HepG2 (cell line): ENCODE measurements around the gene ROMO1. TPM values are rescaled to one million over a fixed set of nuclear protein-coding genes. Genes with fewer than 3 reads are reported as not detected.
A peak's percentile ranks its signal among the peaks of the same experiment; 100 is the strongest.

ENCODE experiments used
- ATF5 ChIP-seq: sonication (generic); formaldehyde crosslinking; IDR thresholded peaks from 2 replicates; pipeline ENCODE4 v1.4.0; 2020; ENCODE audit warnings: mild to moderate bottlenecking, low read depth, missing genetic modification reagents
- BORCS8-MEF2B ChIP-seq: sonication (generic); formaldehyde crosslinking; IDR thresholded peaks from 2 replicates; pipeline ENCODE4 v1.8.0; 2022; ENCODE audit warnings: mild to moderate bottlenecking, missing genetic modification reagents
- ETV5 ChIP-seq: IDR thresholded peaks from 2 replicates; pipeline ENCODE4 v1.6.1; 2018; ENCODE audit warnings: missing biosample characterization, missing genetic modification reagents, inconsistent platforms, borderline replicate concordance
- GATAD2A ChIP-seq: IDR thresholded peaks from 2 replicates; pipeline ENCODE4 v1.6.1; 2016
- HOXA5 ChIP-seq: sonication (generic); formaldehyde crosslinking; IDR thresholded peaks from 2 replicates; pipeline ENCODE4 v1.4.0; 2020; ENCODE audit warnings: missing genetic modification reagents
- IRF2 ChIP-seq: IDR thresholded peaks from 2 replicates; pipeline ENCODE4 v1.6.1; 2018; ENCODE audit warnings: missing genetic modification reagents, missing compliant biosample characterization
- ISX ChIP-seq: sonication (generic); formaldehyde crosslinking; conservative IDR thresholded peaks from 2 replicates; pipeline ENCODE4 v1.5.0; 2020; ENCODE audit warnings: missing genetic modification reagents
- MNT ChIP-seq: fragments of 450-650 bp; IDR thresholded peaks from 2 replicates; pipeline ENCODE4 v1.6.1; 2016
- NONO ChIP-seq, 2 experiments: fragments of 450-650 bp in 1 of 2; sonication (generic) in 1 of 2; formaldehyde crosslinking in 1 of 2; IDR thresholded peaks in 1 of 2; conservative IDR thresholded peaks in 1 of 2; 2 replicates each; pipeline versions ENCODE4 v1.6.1 to v1.8.0; 2017 to 2022; ENCODE audit warnings: mild to moderate bottlenecking in 1 of 2, missing genetic modification reagents in 1 of 2, moderate library complexity in 1 of 2
- PRDM15 ChIP-seq: sonication (generic); formaldehyde crosslinking; IDR thresholded peaks from 2 replicates; pipeline ENCODE4 v1.4.0; 2020; ENCODE audit warnings: missing genetic modification reagents
- RFXAP ChIP-seq: sonication (generic); formaldehyde crosslinking; IDR thresholded peaks from 2 replicates; pipeline ENCODE4 v1.4.0; 2020; ENCODE audit warnings: missing genetic modification reagents, borderline replicate concordance
- SMAD9 ChIP-seq: sonication (generic); formaldehyde crosslinking; IDR thresholded peaks from 2 replicates; pipeline ENCODE4 v1.5.1; 2020; ENCODE audit warnings: mild to moderate bottlenecking, missing genetic modification reagents
- SUZ12 ChIP-seq: fragments of 150-350 bp; IDR thresholded peaks from 2 replicates; pipeline ENCODE4 v1.6.1; 2014; ENCODE audit warnings: low read depth, low read length
- U2AF2 ChIP-seq: fragments of 200-400 bp; formaldehyde crosslinking; IDR thresholded peaks from 2 replicates; pipeline ENCODE4 v1.6.1; 2017; ENCODE audit warnings: low read depth, mild to moderate bottlenecking, low read length
- XRCC5 ChIP-seq: fragments of 200-400 bp; formaldehyde crosslinking; optimal IDR thresholded peaks from 2 replicates; pipeline ENCODE3; 2017; ENCODE audit warnings: mild to moderate bottlenecking, low read length
- ZBTB44 ChIP-seq: sonication (generic); formaldehyde crosslinking; IDR thresholded peaks from 2 replicates; pipeline ENCODE4 v1.4.0; 2020; ENCODE audit warnings: missing genetic modification reagents
- ZNF136 ChIP-seq: sonication (generic); formaldehyde crosslinking; IDR thresholded peaks from 2 replicates; pipeline ENCODE4 v1.8.1; 2022; ENCODE audit warnings: low read depth, mild to moderate bottlenecking, moderate library complexity, missing genetic modification reagents
- ZNF33B ChIP-seq: sonication (generic); formaldehyde crosslinking; IDR thresholded peaks from 2 replicates; pipeline ENCODE4 v1.5.1; 2020; ENCODE audit warnings: mild to moderate bottlenecking, missing genetic modification reagents
- ZNF350 ChIP-seq: sonication (generic); formaldehyde crosslinking; IDR thresholded peaks from 2 replicates; pipeline ENCODE4 v1.4.0; 2020; ENCODE audit warnings: mild to moderate bottlenecking, low read depth, missing genetic modification reagents, borderline replicate concordance
- ZNF382 ChIP-seq: sonication (generic); formaldehyde crosslinking; IDR thresholded peaks from 2 replicates; pipeline ENCODE4 v1.5.0; 2020; ENCODE audit warnings: missing genetic modification reagents, mild to moderate bottlenecking, borderline replicate concordance
- ZNF496 ChIP-seq: sonication (generic); formaldehyde crosslinking; IDR thresholded peaks from 2 replicates; pipeline ENCODE4 v1.8.1; 2023; ENCODE audit warnings: mild to moderate bottlenecking, moderate library complexity, missing genetic modification reagents; ENCODE audit not compliant: insufficient replicate concordance
- ZNF563 ChIP-seq: sonication (generic); formaldehyde crosslinking; IDR thresholded peaks from 2 replicates; pipeline ENCODE4 v1.8.0; 2022; ENCODE audit warnings: mild to moderate bottlenecking, moderate library complexity, missing genetic modification reagents
- polyA plus RNA-seq, 8 experiments: library from polyadenylated mRNA; depleted of rRNA in 3 of 8; stranded (reverse) in 7 of 8; unstranded in 1 of 8; fragments of >200 nt; fragmentation: Illumina TruSeq in 4 of 8; extraction: Trizol in 4 of 8; gene quantifications; 2 replicates each; pipeline versions ENCODE4 v1.2.1 to v1.2.3, GENCODE V29; 2011 to 2016; ENCODE audit warnings: low read depth in 4 of 8, missing spikeins in 1 of 8, mixed read lengths in 1 of 8; ENCODE audit not compliant: insufficient read depth in 1 of 8
- total RNA-seq, 5 experiments: library from RNA; depleted of rRNA; stranded (reverse); fragments of >200 nt; fragmentation: Illumina TruSeq; extraction: Trizol; gene quantifications; 2 replicates each; pipeline ENCODE4 v1.2.3, GENCODE V29; 2016; ENCODE audit warnings: low read depth in 1 of 5

The ROMO1 gene
- total and polyA plus RNA-seq, 2 of the 13 experiments (the other 11 are each of a cell fraction or from before 2014, with no cell fraction given), result 636 to 755 TPM

- TF ChIP-seq PRDM15 (CRISPR knock-in tag), result peak; percentile 73
- no peak for TF ChIP-seq U2AF2
- TF ChIP-seq ZNF136 (CRISPR knock-in tag), result peak; percentile 99
- peak; percentile 79 for TF ChIP-seq ETV5 (CRISPR knock-in tag)
- TF ChIP-seq ZNF382 (CRISPR knock-in tag), result no peak
- peak; percentile 89 for TF ChIP-seq ZNF563
- peak; percentile 100 for TF ChIP-seq ZNF350 (CRISPR knock-in tag)
- TF ChIP-seq XRCC5, result peak; percentile 93
- TF ChIP-seq ATF5 (CRISPR knock-in tag), result peak; percentile 99
- peak; percentile 98; the same call in 1 of the 2 replicates for TF ChIP-seq HOXA5 (CRISPR knock-in tag)
- TF ChIP-seq ZNF496, result no peak
- peak; percentile 97 for TF ChIP-seq RFXAP
- TF ChIP-seq ZNF33B, result peak; percentile 95
- no peak for TF ChIP-seq SUZ12
- TF ChIP-seq SMAD9 (CRISPR knock-in tag), result peak; percentile 83
- peak; percentile 94; the same call in 1 of the 2 replicates for TF ChIP-seq ZBTB44 (CRISPR knock-in tag)
- TF ChIP-seq BORCS8-MEF2B (CRISPR knock-in tag), result peak; percentile 96
- TF ChIP-seq IRF2 (CRISPR knock-in tag), result peak; percentile 99
- 0 out of 2 replicates have a peak, but pooled peaks have one; percentile 75 for TF ChIP-seq ISX (CRISPR knock-in tag)
- no peak for TF ChIP-seq NONO (IDR thresholded peaks at IDR 0.05)
- peak; percentile 100 for TF ChIP-seq NONO (CRISPR knock-in tag; conservative IDR thresholded peaks at IDR 0.05)
- peak; percentile 74 for TF ChIP-seq MNT
- TF ChIP-seq GATAD2A (CRISPR knock-in tag), result peak; percentile 86
Observed at GRCh38 chr20:35699127-35699956, at the start of gene ROMO1, which contains the start of gene NFS1 (continued).
